ENCODE data around the gene MTM1.

The MTM1 gene

GRCh38 chrX:150568320-150569154 lies at the start of gene MTM1:
MTM1 (plus strand) TSS chrX:150568621; CDS start chrX:150592615, 23,994 bp downstream.
- DNase-seq, result peak; percentile 91

- no peak for DNase-seq
These were observed 45.9 kb upstream of the MTM1 start for GRCh38 chrX:150522494-150522893.

GRCh38 chrX:150525061-150525919 lies 43.1 kb upstream of the MTM1 start:
- DNase-seq, result no peak

DNA sequence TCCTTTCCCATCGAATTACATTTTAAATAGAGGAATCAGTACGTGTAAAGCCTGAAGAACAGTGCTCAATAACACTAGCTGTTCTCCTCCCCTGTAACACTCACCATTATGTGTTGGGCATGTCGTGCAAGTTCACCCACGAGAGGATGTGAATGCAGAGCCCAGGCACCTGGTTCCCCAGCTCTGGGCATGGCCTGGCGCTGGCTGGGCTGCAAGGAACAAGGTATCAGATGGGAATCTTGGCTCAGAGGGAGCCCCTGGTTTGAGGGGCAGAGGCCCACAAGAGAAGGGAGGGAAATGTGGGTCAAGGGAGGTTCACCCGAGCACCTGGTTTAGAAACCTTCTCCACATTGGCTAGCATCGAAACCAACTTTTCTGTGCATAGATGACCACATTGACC lies 41.7 kb upstream of the MTM1 start:
- DNase-seq, result no peak

DNA sequence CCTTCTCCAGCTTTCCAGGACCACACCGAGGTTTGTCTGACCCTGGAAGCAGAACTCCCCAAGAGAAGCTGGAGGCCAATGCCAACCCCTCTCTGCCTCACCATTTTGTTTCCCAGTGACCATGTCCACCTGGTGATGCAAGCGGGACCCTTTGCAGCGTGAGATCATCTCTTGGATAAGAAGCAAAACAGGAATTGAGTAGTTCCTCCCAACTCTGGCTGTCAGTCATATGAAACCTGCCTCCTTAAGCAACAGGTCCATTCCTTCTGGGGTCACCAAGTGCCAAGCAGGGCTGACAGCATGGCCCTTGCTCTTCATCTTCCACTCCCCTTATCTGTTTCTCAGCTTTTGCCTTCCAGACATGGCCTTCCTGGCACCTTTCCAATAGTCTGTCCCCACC lies 41.3 kb upstream of the MTM1 start:
- DNase-seq, result no peak

GRCh38 chrX:150529587-150529986 lies 38.8 kb upstream of the MTM1 start:
- DNase-seq, result no peak

GRCh38 chrX:150530821-150531220 lies 37.6 kb upstream of the MTM1 start:
- no peak for DNase-seq

GRCh38 chrX:150531467-150531866 lies 37.0 kb upstream of the MTM1 start:
- DNase-seq, result no peak

DNA sequence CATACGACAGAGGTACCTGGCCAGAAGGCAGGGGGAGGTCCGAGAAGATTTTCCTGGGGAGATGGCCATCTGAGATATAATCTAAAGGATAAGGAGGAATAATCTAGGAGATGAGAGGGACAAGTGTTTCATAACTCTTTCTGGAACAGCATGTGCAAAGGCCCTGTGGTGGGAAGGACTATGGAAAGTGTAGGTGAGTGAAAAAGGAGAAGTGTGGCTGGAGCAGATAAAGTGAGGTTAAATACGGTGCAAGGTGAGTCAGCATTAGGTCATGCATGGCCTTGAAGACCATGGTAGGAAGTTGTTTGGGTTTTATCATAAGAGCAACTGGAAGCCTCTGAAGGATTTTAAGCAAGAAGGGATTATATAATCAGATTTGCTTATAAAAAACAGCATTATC lies 34.6 kb upstream of the MTM1 start:
- DNase-seq, result no peak

DNA sequence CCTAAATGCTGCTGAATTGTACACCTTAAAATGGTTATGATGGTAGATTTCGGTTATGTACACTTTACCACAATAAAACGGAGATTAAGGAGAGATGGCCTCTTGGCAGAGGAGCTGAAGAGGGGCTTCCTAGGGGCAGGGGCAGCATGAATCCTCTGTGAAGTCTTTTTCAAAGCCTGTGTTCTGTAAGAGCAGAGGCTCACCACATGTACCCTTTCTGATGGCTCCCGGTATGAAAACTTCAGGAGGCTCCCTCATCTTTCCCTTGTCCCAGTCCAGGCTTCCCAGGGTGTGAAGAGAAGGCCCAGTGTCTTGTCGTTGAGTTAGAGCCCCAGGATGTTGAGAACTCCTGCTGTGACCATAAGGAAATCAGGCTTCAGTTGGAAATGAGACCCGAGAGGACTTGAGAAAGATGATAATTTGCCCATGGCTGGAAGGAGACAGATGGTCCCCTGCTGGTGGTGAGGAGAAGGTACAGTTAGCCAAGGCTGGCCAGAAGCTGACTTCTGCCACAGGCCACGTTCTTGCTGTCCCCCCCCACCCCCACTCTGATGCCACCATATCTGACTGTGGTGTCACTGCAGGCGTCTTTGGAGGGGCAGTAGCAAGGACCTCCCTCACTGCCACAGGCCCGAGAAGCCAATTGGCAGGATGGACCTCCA lies 31.8 kb upstream of the MTM1 start:
- no peak for DNase-seq

- no peak for DNase-seq
These were observed 30.6 kb upstream of the MTM1 start for GRCh38 chrX:150537851-150538250.

DNA sequence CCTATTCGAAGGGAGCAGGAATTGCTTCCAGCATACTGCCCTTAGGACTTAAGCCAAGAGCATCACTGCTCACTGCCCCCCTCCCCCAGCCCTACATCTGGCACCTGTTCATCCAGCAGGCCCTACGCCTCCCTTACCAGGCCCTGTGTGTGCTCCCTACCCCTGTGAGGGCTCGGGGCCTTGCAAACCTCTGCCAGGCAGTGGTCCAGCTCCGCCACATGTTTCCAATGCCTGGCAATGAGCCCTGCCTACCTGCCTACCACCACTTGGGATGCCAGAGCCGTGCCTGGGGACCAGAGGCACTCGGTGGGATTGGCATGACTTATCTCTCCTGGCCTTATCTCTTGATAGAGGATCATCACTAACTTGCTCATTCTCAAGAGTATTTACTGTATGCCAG lies 27.5 kb upstream of the MTM1 start:
- no peak for DNase-seq

GRCh38 chrX:150542846-150543229 lies 25.6 kb upstream of the MTM1 start:
- DNase-seq, result no peak

DNA sequence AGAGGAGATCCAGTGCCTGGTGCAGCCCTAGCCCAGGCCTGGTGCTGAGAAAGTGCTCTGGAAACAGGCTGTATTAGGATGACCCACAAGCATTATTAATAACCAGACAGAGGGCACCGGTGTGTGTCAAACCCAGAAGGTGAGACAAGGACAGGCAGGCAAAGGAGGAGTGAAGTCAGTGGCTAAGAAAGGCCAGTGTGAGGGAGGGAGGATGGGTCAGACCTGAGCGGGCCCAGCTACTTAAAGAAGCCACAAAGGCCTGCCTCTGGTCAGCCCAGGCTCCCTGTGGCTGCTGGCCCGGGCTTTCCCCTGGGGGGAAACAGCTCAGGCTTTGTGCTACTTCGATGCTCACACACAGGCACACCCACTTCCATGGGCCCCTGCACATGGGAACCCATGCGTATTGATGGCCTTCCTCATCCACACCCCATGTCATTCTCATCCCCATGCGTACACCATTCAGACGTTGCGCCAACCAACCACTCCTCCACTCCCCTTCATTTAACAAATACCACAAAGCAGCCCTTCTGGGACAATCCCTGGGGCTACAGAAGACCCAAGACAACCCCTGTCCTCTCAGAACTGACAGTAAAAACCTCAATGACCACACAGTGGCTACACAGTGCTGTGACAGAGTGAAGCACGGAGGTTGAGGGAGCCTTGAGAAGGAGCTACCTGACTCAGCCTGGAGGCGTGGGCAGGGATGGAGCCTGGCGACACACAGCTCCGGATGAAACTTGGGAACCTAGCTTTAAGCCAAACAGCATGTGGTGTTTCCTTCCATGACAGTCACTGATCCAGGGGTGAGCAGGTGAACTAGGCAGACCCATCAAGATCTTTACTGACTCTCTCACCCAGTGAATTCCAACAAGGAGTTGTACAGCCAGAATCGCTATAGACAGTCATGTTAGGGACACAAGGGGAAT lies 24.9 kb upstream of the MTM1 start:
- no peak for DNase-seq

DNA sequence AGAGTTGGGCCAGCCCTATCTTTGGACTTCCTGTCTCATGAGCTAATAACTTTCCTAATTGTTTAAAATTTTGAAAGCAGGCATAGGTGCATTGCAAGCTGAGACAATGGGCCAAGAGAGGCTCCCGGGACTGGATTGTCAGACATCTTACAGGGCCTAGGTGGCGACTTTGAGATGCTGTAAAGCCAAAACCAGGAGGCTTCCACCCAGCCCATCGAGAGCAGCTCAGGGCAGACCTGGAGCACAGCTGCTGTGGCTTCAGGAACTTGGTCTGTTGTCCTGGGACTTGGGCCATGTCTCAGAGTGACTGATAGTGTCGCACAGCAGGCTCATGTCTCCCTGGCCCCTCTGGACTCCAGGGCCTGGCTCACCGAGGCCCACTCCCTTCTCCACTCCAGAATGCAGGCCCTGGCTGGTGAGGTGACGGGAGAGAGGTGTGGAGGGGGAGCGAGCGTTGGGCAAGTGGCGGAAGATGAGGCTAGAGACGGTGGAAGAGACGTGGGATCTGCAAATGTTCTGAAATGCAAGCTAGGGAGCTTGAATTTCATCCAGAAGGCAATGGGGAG lies 24.1 kb upstream of the MTM1 start:
- no peak for DNase-seq

DNA sequence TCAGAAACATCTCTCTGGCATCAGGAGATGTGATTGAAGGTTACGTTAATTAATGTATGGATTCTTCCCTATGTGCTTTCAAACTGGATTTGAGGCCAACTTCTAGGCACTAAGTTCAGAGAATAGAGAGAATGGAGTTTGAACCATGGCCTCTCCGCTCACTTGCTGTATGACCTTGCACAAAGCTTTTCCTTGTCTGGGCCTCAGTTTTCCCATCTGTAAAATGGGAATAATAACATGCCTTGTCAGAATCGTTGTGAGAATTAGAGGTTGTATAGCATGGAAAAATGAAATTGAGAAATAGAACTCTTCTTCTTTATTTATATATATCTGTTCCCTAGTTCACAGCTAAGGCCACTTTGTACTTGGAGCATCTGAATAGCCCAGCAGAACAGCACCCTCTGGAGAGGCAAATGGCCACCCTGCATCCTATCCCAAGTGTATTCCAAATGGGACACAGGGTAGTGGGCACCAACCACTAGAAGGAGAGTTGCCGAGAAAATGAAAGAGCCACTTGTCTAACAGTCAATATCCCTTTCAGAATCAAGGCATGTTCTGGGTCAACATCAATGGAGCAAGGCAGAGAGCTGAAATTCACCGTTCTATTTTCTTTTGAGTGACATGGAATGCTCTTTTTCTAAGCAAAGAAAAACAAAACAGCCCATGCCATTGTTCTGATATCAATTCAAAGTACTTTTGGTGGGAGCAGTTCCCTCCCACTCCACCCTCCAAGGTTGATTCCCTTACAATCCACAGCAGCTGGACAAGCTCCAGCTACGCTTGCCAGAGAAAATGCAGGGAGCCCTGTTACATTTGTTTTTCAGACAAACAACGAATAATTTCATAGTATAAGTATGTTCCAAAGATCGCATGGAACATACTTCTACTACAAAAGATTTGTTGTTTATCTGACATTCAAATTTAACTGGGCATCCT lies 23.3 kb upstream of the MTM1 start:
- no peak for DNase-seq

DNA sequence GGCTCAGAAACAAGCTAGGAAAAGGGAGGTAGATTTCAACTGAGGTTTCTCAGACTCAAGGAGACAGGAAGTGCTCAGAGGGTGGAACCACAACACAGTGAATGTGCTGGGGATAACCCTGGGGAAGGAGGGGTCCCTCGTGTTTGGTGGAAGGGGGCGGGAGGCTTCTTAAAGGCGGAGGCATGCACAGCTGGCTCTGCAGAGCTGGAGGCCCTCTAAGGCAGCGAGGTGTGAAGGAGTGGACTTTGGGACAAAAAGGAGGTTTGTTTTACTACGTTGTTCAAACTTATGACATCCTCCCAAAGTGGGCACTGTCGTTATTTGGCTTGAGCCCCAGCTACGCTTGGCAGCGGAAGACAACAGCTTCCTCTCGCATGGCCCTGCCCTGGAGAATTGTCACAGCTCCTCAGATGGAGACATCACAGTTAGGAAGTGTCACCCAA lies 21.7 kb upstream of the MTM1 start:
- DNase-seq, result peak; percentile 42

GRCh38 chrX:150547375-150548115 lies 20.9 kb upstream of the MTM1 start:
- no peak for DNase-seq

GRCh38 chrX:150548251-150548650 lies 20.2 kb upstream of the MTM1 start:
- DNase-seq, result no peak

GRCh38 chrX:150548684-150549083 lies 19.7 kb upstream of the MTM1 start:
- no peak for DNase-seq
